HEK293 (cell line): ENCODE measurements around the gene RAB8A.

Source experiments
- CTCF ChIA-PET: fragments of 350-600 bp; formaldehyde crosslinking; extraction: SDS; loops from one replicate; lab custom pipeline; 2021; ENCODE audit warnings: antibody characterized with exemption; lab: Yijun Ruan, JAX
- POLR2A ChIA-PET: fragments of 300-600 bp; formaldehyde crosslinking; extraction: SDS; loops from one replicate; lab custom pipeline; 2020; ENCODE audit warnings: antibody characterized with exemption, inconsistent platforms; lab: Yijun Ruan, JAX
- H3K27ac ChIP-seq: fragments of 200-500 bp; sonication (Bioruptor generic); 2 replicates; pipeline ENCODE4 v1.5.1; 2014; ENCODE audit warnings: low read depth, low read length, control low read depth, inconsistent platforms; ENCODE audit errors: extremely low read depth
- H3K36me3 ChIP-seq, 2 experiments: fragments of 200-500 bp in 1 of 2; sonication (Bioruptor generic) in 1 of 2; 1 replicate in 1 of 2; 2 replicates in 1 of 2; pipeline ENCODE4 v1.5.1; 2014 to 2017; ENCODE audit warnings: inconsistent platforms in 2 of 2, low read length in 2 of 2; ENCODE audit not compliant: control insufficient read depth in 2 of 2, insufficient read depth in 1 of 2
- H3K4me1 ChIP-seq: fragments of 200-500 bp; sonication (Bioruptor generic); 2 replicates; pipeline ENCODE4 v1.5.1; 2014; ENCODE audit warnings: mild to moderate bottlenecking, low read length, inconsistent platforms; ENCODE audit not compliant: control insufficient read depth, insufficient read depth
- H3K4me3 ChIP-seq: 2 replicates; pipeline ENCODE4 v1.5.1; 2011; ENCODE audit warnings: low read depth, mild to moderate bottlenecking, control low read depth, low read length, moderate library complexity
- H3K9me3 ChIP-seq: fragments of 200-500 bp; sonication (Bioruptor generic); 2 replicates; pipeline ENCODE4 v1.5.1; 2014; ENCODE audit warnings: low read depth, low read length, inconsistent platforms; ENCODE audit not compliant: control insufficient read depth, insufficient read depth
- GLI2 ChIP-seq: fragments of 450-650 bp; formaldehyde crosslinking; IDR thresholded peaks from 2 replicates; pipeline ENCODE4; 2017; ENCODE audit warnings: missing biosample characterization, missing genetic modification characterization, low read depth, borderline replicate concordance
- IKZF3 ChIP-seq: fragments of 450-650 bp; IDR thresholded peaks from 2 replicates; pipeline ENCODE4 v1.5.0; 2018; ENCODE audit warnings: missing biosample characterization, mild to moderate bottlenecking, missing genetic modification characterization, moderate library complexity
- OSR2 ChIP-seq: fragments of 450-650 bp; formaldehyde crosslinking; IDR thresholded peaks from 2 replicates; pipeline ENCODE4 v1.5.1; 2016; ENCODE audit warnings: missing biosample characterization, missing genetic modification characterization
- TCF7L2 ChIP-seq: IDR thresholded peaks from 2 replicates; pipeline ENCODE4 v1.6.1; 2011; ENCODE audit warnings: low read depth, mild to moderate bottlenecking, inconsistent platforms, low read length, moderate library complexity, borderline replicate concordance
- WT1 ChIP-seq: fragments of 450-650 bp; formaldehyde crosslinking; IDR thresholded peaks from 2 replicates; pipeline ENCODE4 v1.5.1; 2016; ENCODE audit warnings: missing biosample characterization, missing genetic modification characterization
- ZFP37 ChIP-seq: fragments of 450-650 bp; formaldehyde crosslinking; IDR thresholded peaks from 2 replicates; pipeline ENCODE4 v1.5.1; 2016; ENCODE audit warnings: missing biosample characterization, missing genetic modification characterization
- ZFP41 ChIP-seq: fragments of 450-650 bp; formaldehyde crosslinking; IDR thresholded peaks from 2 replicates; pipeline ENCODE4 v1.5.1; 2016; ENCODE audit warnings: missing biosample characterization, missing genetic modification characterization, borderline replicate concordance
- ZNF221 ChIP-seq: fragments of 450-650 bp; formaldehyde crosslinking; IDR thresholded peaks from 2 replicates; pipeline ENCODE4 v1.5.1; 2017; ENCODE audit warnings: missing biosample characterization, missing genetic modification characterization, borderline replicate concordance
- ZNF350 ChIP-seq: fragments of 450-650 bp; formaldehyde crosslinking; IDR thresholded peaks from 2 replicates; pipeline ENCODE4 v1.5.0; 2017; ENCODE audit warnings: missing biosample characterization, mild to moderate bottlenecking, missing genetic modification characterization
- ZNF514 ChIP-seq: fragments of 450-650 bp; formaldehyde crosslinking; IDR thresholded peaks from 2 replicates; pipeline ENCODE4 v1.5.1; 2016; ENCODE audit warnings: missing biosample characterization, missing genetic modification characterization
- ZNF664 ChIP-seq: fragments of 450-650 bp; formaldehyde crosslinking; IDR thresholded peaks from 2 replicates; pipeline ENCODE4 v1.5.1; 2016; ENCODE audit warnings: missing biosample characterization, missing genetic modification characterization
- ZNF777 ChIP-seq: fragments of 450-650 bp; formaldehyde crosslinking; IDR thresholded peaks from 2 replicates; pipeline ENCODE4 v1.5.1; 2017; ENCODE audit warnings: missing biosample characterization, missing genetic modification characterization, borderline replicate concordance
- ZSCAN23 ChIP-seq: fragments of 450-650 bp; formaldehyde crosslinking; IDR thresholded peaks from 2 replicates; pipeline ENCODE4 v1.5.1; 2016; ENCODE audit warnings: missing biosample characterization, missing genetic modification characterization
- TF ChIP-seq, protein P1 (sequence below): fragments of 450-650 bp; formaldehyde crosslinking; IDR thresholded peaks from 2 replicates; pipeline ENCODE4 v1.5.1; 2016; ENCODE audit warnings: missing biosample characterization, missing genetic modification characterization
- TF ChIP-seq, protein P2 (sequence below): fragments of 450-650 bp; formaldehyde crosslinking; IDR thresholded peaks from 2 replicates; pipeline ENCODE4; 2016; ENCODE audit warnings: missing biosample characterization, missing genetic modification characterization
- TF ChIP-seq, protein P3 (sequence below): fragments of 450-650 bp; formaldehyde crosslinking; IDR thresholded peaks from 2 replicates; pipeline ENCODE4 v1.5.1; 2016; ENCODE audit warnings: missing biosample characterization, missing genetic modification characterization
- TF ChIP-seq, protein P4 (sequence below): fragments of 450-650 bp; formaldehyde crosslinking; IDR thresholded peaks from 2 replicates; pipeline ENCODE4 v1.5.1; 2016; ENCODE audit warnings: missing biosample characterization, missing genetic modification characterization, low read depth
- TF ChIP-seq, protein P5 (sequence below): fragments of 450-650 bp; formaldehyde crosslinking; IDR thresholded peaks from 2 replicates; pipeline ENCODE4 v1.5.1; 2016; ENCODE audit warnings: missing biosample characterization, missing genetic modification characterization, borderline replicate concordance

Gene RAB8A

DNA sequence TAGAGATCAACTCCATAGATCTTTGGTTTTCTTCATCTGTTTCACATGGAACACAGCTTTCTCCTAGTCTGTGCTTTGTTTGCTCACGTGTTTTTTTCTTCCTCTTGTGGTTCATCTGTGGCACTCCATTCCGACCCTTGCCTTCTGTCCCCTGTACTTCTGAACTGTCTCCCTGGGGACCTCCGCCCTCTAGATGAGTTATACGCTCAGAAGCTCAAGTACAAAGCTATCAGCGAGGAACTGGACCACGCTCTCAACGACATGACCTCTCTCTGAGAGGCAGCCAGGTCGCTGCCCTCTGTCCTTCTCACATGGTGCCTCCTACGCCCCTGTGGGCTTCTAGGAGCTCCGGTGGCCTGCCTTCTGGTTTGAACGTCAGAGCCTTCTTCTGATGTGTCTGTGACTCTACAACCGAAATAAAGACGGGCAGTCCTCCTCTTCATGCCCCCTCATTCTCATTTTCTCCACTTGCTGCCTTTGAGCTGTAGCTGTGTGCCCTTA is 16.6 kb upstream of the RAB8A start:
- ChIA-PET POLR2A (interaction anchor here (0.7 kb wide), 1 partner anchor 17 kb away, joined by 3 read pairs; no protein-coding TSS in a partner anchor), CTCF (interaction anchor here (0.6 to 3.2 kb wide), 3 partner anchors 16 to 1247 kb away, joined by 4 to 9 read pairs (median 5); no protein-coding TSS in a partner anchor)
- H3K4me1 ChIP-seq: no peaks in the 10 kb centered on the region
- TF ChIP-seq, protein P1, sequence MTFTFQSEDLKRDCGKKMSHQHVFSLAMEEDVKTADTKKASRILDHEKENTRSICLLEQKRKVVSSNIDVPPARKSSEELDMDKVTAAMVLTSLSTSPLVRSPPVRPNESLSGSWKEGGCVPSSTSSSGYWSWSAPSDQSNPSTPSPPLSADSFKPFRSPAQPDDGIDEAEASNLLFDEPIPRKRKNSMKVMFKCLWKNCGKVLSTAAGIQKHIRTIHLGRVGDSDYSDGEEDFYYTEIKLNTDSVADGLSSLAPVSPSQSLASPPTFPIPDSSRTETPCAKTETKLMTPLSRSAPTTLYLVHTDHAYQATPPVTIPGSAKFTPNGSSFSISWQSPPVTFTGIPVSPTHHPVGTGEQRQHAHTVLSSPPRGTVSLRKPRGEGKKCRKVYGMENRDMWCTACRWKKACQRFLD: no peak
- TF ChIP-seq IKZF3 (tag by site-specific recombination): no peak
- no peak for TF ChIP-seq ZSCAN23 (tag by site-specific recombination)
- no peak for TF ChIP-seq GLI2 (tag by site-specific recombination)
- no peak for TF ChIP-seq ZFP37 (tag by site-specific recombination)
- TF ChIP-seq, protein P2, sequence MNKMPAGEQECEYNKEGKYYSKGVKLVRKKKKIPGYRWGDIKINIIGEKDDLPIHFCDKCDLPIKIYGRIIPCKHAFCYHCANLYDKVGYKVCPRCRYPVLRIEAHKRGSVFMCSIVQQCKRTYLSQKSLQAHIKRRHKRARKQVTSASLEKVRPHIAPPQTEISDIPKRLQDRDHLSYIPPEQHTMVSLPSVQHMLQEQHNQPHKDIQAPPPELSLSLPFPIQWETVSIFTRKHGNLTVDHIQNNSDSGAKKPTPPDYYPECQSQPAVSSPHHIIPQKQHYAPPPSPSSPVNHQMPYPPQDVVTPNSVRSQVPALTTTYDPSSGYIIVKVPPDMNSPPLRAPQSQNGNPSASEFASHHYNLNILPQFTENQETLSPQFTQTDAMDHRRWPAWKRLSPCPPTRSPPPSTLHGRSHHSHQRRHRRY: no peak
- TF ChIP-seq TCF7L2: no peak
- no peak for TF ChIP-seq OSR2
- TF ChIP-seq, protein P3, sequence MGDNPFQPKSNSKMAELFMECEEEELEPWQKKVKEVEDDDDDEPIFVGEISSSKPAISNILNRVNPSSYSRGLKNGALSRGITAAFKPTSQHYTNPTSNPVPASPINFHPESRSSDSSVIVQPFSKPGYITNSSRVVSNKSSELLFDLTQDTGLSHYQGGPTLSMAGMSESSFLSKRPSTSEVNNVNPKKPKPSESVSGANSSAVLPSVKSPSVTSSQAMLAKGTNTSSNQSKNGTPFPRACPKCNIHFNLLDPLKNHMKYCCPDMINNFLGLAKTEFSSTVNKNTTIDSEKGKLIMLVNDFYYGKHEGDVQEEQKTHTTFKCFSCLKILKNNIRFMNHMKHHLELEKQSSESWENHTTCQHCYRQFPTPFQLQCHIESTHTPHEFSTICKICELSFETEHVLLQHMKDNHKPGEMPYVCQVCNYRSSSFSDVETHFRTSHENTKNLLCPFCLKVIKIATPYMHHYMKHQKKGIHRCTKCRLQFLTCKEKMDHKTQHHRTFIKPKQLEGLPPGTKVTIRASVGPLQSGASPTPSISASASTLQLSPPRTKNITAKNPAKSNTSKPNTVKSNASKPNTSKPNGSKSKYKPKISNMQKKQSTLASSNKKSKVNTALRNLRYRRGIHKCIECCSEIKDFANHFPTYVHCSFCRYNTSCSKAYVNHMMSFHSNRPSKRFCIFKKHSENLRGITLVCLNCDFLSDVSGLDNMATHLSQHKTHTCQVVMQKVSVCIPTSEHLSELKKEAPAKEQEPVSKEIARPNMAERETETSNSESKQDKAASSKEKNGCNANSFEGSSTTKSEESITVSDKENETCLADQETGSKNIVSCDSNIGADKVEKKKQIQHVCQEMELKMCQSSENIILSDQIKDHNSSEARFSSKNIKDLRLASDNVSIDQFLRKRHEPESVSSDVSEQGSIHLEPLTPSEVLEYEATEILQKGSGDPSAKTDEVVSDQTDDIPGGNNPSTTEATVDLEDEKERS (tag by site-specific recombination): no peak
- no peak for TF ChIP-seq ZNF221 (tag by site-specific recombination)
- TF ChIP-seq, protein P4, sequence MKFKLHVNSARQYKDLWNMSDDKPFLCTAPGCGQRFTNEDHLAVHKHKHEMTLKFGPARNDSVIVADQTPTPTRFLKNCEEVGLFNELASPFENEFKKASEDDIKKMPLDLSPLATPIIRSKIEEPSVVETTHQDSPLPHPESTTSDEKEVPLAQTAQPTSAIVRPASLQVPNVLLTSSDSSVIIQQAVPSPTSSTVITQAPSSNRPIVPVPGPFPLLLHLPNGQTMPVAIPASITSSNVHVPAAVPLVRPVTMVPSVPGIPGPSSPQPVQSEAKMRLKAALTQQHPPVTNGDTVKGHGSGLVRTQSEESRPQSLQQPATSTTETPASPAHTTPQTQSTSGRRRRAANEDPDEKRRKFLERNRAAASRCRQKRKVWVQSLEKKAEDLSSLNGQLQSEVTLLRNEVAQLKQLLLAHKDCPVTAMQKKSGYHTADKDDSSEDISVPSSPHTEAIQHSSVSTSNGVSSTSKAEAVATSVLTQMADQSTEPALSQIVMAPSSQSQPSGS: no peak
- no peak for TF ChIP-seq ZNF514 (tag by site-specific recombination)
- TF ChIP-seq ZFP41: no peak
- TF ChIP-seq, protein P5, sequence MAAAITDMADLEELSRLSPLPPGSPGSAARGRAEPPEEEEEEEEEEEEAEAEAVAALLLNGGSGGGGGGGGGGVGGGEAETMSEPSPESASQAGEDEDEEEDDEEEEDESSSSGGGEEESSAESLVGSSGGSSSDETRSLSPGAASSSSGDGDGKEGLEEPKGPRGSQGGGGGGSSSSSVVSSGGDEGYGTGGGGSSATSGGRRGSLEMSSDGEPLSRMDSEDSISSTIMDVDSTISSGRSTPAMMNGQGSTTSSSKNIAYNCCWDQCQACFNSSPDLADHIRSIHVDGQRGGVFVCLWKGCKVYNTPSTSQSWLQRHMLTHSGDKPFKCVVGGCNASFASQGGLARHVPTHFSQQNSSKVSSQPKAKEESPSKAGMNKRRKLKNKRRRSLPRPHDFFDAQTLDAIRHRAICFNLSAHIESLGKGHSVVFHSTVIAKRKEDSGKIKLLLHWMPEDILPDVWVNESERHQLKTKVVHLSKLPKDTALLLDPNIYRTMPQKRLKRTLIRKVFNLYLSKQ (tag by site-specific recombination): no peak
- TF ChIP-seq ZNF664: no peak
- TF ChIP-seq ZNF350: no peak
- TF ChIP-seq ZNF777: no peak
- TF ChIP-seq WT1: no peak
- TF ChIP-seq, all 188 proteins: peak for 0
- Histone ChIP-seq H3K27ac (no peak overlapping the region), H3K36me3 (peaks cover 72 to 91% of the 10 kb centered on the region in 2 experiments), H3K4me3 (no peak overlapping the region), H3K9me3 (no peaks in the 10 kb centered on the region)
